Keratinocyte (primary cell): ENCODE measurements around the gene DUSP8.

ENCODE experiments used
- CTCF ChIP-seq, 3 experiments: IDR thresholded peaks in 1 of 3; conservative IDR thresholded peaks in 1 of 3; optimal IDR thresholded peaks in 1 of 3; 2 replicates in 2 of 3; 3 replicates in 1 of 3; pipeline versions ENCODE3 to v1.5.1; 2011; ENCODE audit warnings: low read length in 3 of 3, mild to moderate bottlenecking in 3 of 3, moderate library complexity in 2 of 3, control low read depth in 1 of 3, inconsistent platforms in 1 of 3; ENCODE audit not compliant: insufficient read depth in 2 of 3; ENCODE audit errors: extremely low read depth in 1 of 3
- EZH2 ChIP-seq: IDR thresholded peaks from one replicate; pipeline ENCODE4 v1.6.1; 2012; ENCODE audit warnings: inconsistent platforms, mild to moderate bottlenecking, low read length, moderate library complexity

DNA sequence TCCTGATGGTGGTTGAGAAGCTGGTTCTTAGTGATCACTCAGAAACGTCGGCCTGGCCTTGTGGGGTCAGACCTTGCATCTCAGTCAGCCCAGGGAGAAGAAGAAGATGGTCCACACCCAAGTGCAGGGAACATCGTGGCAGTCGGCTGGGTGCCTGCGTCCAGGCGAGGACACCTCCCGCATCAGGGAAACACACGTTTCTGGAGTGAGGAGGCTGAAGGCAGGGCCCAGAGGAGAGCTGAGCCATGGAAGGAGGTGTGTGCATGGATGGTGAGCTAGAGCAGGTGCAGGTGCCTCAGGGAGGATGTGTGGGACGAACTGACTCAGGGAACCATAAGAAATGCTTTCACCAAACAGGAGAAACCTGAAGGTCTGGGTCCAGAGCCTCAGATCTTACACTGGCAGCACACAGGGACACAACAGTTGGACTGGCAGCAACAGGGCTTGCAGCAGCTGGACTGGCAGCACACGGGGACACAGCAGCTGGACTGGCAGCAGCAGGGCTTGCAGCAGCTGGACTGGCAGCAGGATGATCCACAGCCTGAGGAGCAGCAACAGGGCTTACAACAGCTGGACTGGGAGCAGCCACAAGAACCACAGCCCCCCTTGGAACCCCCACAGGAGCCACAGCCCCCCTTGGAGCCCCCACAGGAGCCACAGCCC lies 25.4 kb upstream of the DUSP8 start:
- TF ChIP-seq EZH2 (no peak), CTCF (optimal IDR thresholded peaks at IDR 0.05 in 1 of 3, IDR thresholded peaks at IDR 0.05 in 1 of 3, conservative IDR thresholded peaks at IDR 0.05 in 1 of 3; ENCODE audit: extremely low read depth in 1 of 3, insufficient read depth in 2 of 3, low read length in 3 of 3) (no peak)
